PC-9 (cell line): ENCODE results near the gene IGFL1.

ENCODE experiments used
- EZH2 ChIP-seq: fragments of 200-600 bp; sonication (generic); IDR thresholded peaks from 2 replicates; pipeline ENCODE4 v1.8.0; 2017; ENCODE audit warnings: antibody characterized with exemption, low read depth
- TF ChIP-seq, protein P1 (sequence below): fragments of 200-600 bp; sonication (generic); conservative IDR thresholded peaks from 2 replicates; pipeline ENCODE4 v1.6.1; 2017; ENCODE audit warnings: mixed run types, antibody characterized with exemption, mild to moderate bottlenecking, moderate library complexity

DNA sequence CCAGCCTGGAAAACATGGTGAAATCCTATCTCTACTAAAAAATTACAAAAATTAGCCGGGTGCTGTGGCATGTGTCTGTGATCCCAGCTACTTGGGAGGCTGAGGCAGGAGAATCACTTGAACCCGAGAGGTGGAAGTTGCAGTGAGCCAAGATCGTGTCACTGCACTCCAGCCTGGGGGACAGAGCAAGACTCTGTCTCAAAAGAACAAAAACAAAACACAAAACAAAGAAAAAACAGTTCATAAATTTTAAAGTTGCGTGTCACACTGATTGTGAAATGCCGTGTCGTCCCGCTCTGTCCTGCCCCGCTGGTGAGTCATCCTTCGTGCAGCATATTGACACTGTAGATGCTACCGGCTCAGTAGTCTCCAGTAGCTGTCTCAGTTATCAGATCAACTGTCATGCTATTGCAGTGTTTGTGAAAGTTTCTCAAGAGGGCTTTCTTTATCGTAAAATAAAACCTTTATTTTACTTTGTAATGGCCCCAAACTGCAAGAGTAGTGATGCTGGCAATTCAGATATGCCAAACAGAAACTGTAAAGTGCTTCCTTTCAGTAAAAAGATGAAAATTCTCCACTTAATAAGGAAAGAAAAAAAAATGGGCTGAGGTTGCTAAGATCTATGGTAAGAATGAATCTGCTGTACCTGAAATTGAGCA is 36.4 kb upstream of the IGFL1 start:
- TF ChIP-seq, protein P1, sequence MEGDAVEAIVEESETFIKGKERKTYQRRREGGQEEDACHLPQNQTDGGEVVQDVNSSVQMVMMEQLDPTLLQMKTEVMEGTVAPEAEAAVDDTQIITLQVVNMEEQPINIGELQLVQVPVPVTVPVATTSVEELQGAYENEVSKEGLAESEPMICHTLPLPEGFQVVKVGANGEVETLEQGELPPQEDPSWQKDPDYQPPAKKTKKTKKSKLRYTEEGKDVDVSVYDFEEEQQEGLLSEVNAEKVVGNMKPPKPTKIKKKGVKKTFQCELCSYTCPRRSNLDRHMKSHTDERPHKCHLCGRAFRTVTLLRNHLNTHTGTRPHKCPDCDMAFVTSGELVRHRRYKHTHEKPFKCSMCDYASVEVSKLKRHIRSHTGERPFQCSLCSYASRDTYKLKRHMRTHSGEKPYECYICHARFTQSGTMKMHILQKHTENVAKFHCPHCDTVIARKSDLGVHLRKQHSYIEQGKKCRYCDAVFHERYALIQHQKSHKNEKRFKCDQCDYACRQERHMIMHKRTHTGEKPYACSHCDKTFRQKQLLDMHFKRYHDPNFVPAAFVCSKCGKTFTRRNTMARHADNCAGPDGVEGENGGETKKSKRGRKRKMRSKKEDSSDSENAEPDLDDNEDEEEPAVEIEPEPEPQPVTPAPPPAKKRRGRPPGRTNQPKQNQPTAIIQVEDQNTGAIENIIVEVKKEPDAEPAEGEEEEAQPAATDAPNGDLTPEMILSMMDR = no peak
- TF ChIP-seq EZH2 = no peak
